ENCODE measurements around the gene HAUS1.

DNA sequence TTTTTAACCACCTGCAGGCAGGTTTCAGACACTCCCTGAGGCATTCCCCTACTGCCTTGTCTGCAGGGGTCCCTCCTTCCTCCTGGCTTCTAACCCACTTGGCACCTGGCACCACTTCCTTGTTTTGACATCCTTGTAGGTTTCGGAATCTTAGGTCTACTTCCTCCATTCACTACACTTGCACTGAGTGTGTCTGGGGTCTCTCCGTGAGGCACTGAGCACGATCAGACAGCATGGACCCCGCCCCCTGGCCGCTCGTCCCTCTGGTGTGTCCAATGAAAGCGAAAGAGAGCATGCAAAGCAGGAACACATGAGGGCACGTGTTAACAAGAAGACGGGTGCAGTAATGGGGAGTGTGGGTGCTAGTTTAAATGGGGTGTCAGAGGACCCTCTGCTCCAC lies 63.8 kb downstream of the HAUS1 start:
- TF ChIP-seq, protein P1, sequence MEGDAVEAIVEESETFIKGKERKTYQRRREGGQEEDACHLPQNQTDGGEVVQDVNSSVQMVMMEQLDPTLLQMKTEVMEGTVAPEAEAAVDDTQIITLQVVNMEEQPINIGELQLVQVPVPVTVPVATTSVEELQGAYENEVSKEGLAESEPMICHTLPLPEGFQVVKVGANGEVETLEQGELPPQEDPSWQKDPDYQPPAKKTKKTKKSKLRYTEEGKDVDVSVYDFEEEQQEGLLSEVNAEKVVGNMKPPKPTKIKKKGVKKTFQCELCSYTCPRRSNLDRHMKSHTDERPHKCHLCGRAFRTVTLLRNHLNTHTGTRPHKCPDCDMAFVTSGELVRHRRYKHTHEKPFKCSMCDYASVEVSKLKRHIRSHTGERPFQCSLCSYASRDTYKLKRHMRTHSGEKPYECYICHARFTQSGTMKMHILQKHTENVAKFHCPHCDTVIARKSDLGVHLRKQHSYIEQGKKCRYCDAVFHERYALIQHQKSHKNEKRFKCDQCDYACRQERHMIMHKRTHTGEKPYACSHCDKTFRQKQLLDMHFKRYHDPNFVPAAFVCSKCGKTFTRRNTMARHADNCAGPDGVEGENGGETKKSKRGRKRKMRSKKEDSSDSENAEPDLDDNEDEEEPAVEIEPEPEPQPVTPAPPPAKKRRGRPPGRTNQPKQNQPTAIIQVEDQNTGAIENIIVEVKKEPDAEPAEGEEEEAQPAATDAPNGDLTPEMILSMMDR (IDR thresholded peaks at IDR 0.05), result no peak
- TF ChIP-seq POLR2A (IDR thresholded peaks at IDR 0.05) (no peak), EP300 (IDR thresholded peaks at IDR 0.05) (no peak)

Data from ovary (tissue), 3 donors.